Mesendoderm (in vitro differentiated cells): ENCODE results near the gene CYYR1.

Experiments
- DNase-seq: peaks from one replicate; pipeline ENCODE4 v3.0.0; 2013
- H2AK5ac ChIP-seq: 2 replicates; pipeline ENCODE4 v1.6.1; 2013; ENCODE audit warnings: low read length, inconsistent platforms
- H2BK120ac ChIP-seq: 2 replicates; pipeline ENCODE4 v1.6.1; 2013; ENCODE audit warnings: low read depth, mild to moderate bottlenecking, low read length, moderate library complexity, mixed read lengths
- H2BK15ac ChIP-seq: replicated peaks from 2 replicates; pipeline ENCODE4 v1.6.1; 2013; ENCODE audit warnings: low read depth, mild to moderate bottlenecking, moderate library complexity
- H2BK5ac ChIP-seq: 2 replicates; pipeline ENCODE4 v1.6.1; 2013; ENCODE audit warnings: low read length, inconsistent platforms
- H3K18ac ChIP-seq: 2 replicates; pipeline ENCODE4 v1.6.1; 2013; ENCODE audit warnings: mild to moderate bottlenecking, low read length, mixed read lengths
- H3K23ac ChIP-seq: one replicate; pipeline ENCODE4 v1.6.1; 2013; ENCODE audit warnings: low read length
- H3K27ac ChIP-seq: 2 replicates; pipeline ENCODE4 v1.5.1; 2013; ENCODE audit warnings: low read depth, mild to moderate bottlenecking, inconsistent platforms, low read length, moderate library complexity
- H3K27me3 ChIP-seq: 2 replicates; pipeline ENCODE4 v1.6.1; 2013; ENCODE audit warnings: low read length, control low read depth, mild to moderate bottlenecking, inconsistent platforms; ENCODE audit not compliant: insufficient read depth, poor library complexity
- H3K36me3 ChIP-seq: 2 replicates; pipeline ENCODE4 v1.6.1; 2013; ENCODE audit warnings: low read length, inconsistent platforms; ENCODE audit not compliant: control insufficient read depth, insufficient read depth
- H3K4ac ChIP-seq: one replicate; pipeline ENCODE4 v1.6.1; 2013; ENCODE audit warnings: low read depth, mild to moderate bottlenecking, low read length, moderate library complexity
- H3K4me1 ChIP-seq: 2 replicates; pipeline ENCODE4 v1.6.1; 2013; ENCODE audit warnings: low read depth, low read length, inconsistent platforms; ENCODE audit not compliant: control insufficient read depth
- H3K4me2 ChIP-seq: 2 replicates; pipeline ENCODE4 v1.6.1; 2013; ENCODE audit warnings: low read length
- H3K4me3 ChIP-seq: 2 replicates; pipeline ENCODE4 v1.5.1; 2013; ENCODE audit warnings: mild to moderate bottlenecking, low read length
- H3K56ac ChIP-seq: one replicate; pipeline ENCODE4 v1.6.1; 2013; ENCODE audit warnings: low read length
- H3K79me1 ChIP-seq: 2 replicates; pipeline ENCODE4 v1.6.1; 2013; ENCODE audit warnings: low read length, inconsistent platforms
- H3K79me2 ChIP-seq: 2 replicates; pipeline ENCODE4 v1.6.1; 2013; ENCODE audit warnings: mild to moderate bottlenecking, low read length; ENCODE audit not compliant: control insufficient read depth, insufficient read depth
- H3K9ac ChIP-seq: 2 replicates; pipeline ENCODE4 v1.6.1; 2013; ENCODE audit warnings: low read length, inconsistent platforms
- H4K5ac ChIP-seq: one replicate; pipeline ENCODE4 v1.6.1; 2013; ENCODE audit warnings: low read length
- H4K8ac ChIP-seq: one replicate; pipeline ENCODE4 v1.6.1; 2013; ENCODE audit warnings: low read depth, mild to moderate bottlenecking, control low read depth, low read length, moderate library complexity
- WGBS: extraction: QIAGEN DNeasy Blood & Tissue Kit; methylation state at CpG from one replicate; pipeline ENCODE4 v1.1.7; 2013; ENCODE audit warnings: low lambda C conversion rate, missing lambda C conversion rate; ENCODE audit not compliant: insufficient coverage; ENCODE audit errors: extremely low coverage; 5-methylcytosine and 5-hydroxymethylcytosine counted together

The CYYR1 gene

GRCh38 chr21:26489781-26490180 lies 83.3 kb downstream of the CYYR1 start:
- no peaks in the 10 kb centered on the region for H3K4me1 ChIP-seq
- WGBS: no CpG with 5 or more reads among the region's 6 CpGs
- H3K27ac ChIP-seq: no peak overlapping the region

GRCh38 chr21:26487981-26488480 lies 85.1 kb downstream of the CYYR1 start:
- no CpG with 5 or more reads among the region's 4 CpGs for WGBS
- H2BK5ac ChIP-seq: no peak overlapping the region
- H3K4me2 ChIP-seq: no peak overlapping the region
- H3K9ac ChIP-seq: no peak overlapping the region
- no peaks in the 10 kb centered on the region for H3K4me1 ChIP-seq
- H3K27ac ChIP-seq: no peak overlapping the region
- no peak overlapping the region for H3K23ac ChIP-seq
- H3K79me2 ChIP-seq: no peaks in the 10 kb centered on the region
- no peak for DNase-seq
- H2BK15ac ChIP-seq: no peak overlapping the region
- H4K5ac ChIP-seq: no peak overlapping the region
- H3K27me3 ChIP-seq: no peaks in the 10 kb centered on the region
- no peaks in the 10 kb centered on the region for H3K79me1 ChIP-seq
- no peak overlapping the region for H4K8ac ChIP-seq
- no peak overlapping the region for H2AK5ac ChIP-seq
- H3K56ac ChIP-seq: no peak overlapping the region
- H3K4ac ChIP-seq: no peak overlapping the region
- no peak overlapping the region for H3K18ac ChIP-seq
- no peak overlapping the region for H2BK120ac ChIP-seq
- no peak overlapping the region for H3K4me3 ChIP-seq
- H3K36me3 ChIP-seq: no peaks in the 10 kb centered on the region

More at GRCh38 chr21:26489781-26490180, 83.3 kb downstream of the CYYR1 start:
- H3K4ac ChIP-seq: no peak overlapping the region
- no peak overlapping the region for H3K4me2 ChIP-seq
- H3K56ac ChIP-seq: no peak overlapping the region
- no peaks in the 10 kb centered on the region for H3K79me1 ChIP-seq
- no peak overlapping the region for H3K18ac ChIP-seq
- H3K79me2 ChIP-seq: no peaks in the 10 kb centered on the region
- peak; percentile 21 for DNase-seq
- H4K5ac ChIP-seq: no peak overlapping the region
- no peak overlapping the region for H4K8ac ChIP-seq
- no peak overlapping the region for H2BK15ac ChIP-seq
- no peak overlapping the region for H3K9ac ChIP-seq
- no peaks in the 10 kb centered on the region for H3K36me3 ChIP-seq
- no peaks in the 10 kb centered on the region for H3K27me3 ChIP-seq
- H2BK5ac ChIP-seq: no peak overlapping the region
- no peak overlapping the region for H3K23ac ChIP-seq
- H2AK5ac ChIP-seq: no peak overlapping the region
- H2BK120ac ChIP-seq: no peak overlapping the region
- no peak overlapping the region for H3K4me3 ChIP-seq

- whole genome bisulfite sequencing: no CpG with 5 or more reads among the region's 2 CpGs
- no peak overlapping the region for H3K56ac ChIP-seq
Measured at GRCh38 chr21:26473471-26473870, 99.6 kb downstream of the CYYR1 start.

GRCh38 chr21:26471099-26471471 lies 102.0 kb downstream of the CYYR1 start:
- no CpG with 5 or more reads among the region's 5 CpGs for WGBS
- no peak overlapping the region for H4K8ac ChIP-seq

More at GRCh38 chr21:26473471-26473870, 99.6 kb downstream of the CYYR1 start:
- Histone ChIP-seq H3K4me3 (no peak overlapping the region), H3K18ac (no peak overlapping the region), H3K23ac (no peak overlapping the region), H3K4me1 (no peaks in the 10 kb centered on the region), H3K4ac (no peak overlapping the region), H3K9ac (no peak overlapping the region), H2AK5ac (no peak overlapping the region), H2BK15ac (no peak overlapping the region), H2BK5ac (no peak overlapping the region), H3K27me3 (no peaks in the 10 kb centered on the region), H4K5ac (no peak overlapping the region), H3K79me1 (no peaks in the 10 kb centered on the region), H4K8ac (no peak overlapping the region), H3K27ac (no peak overlapping the region), H2BK120ac (no peak overlapping the region), H3K4me2 (no peak overlapping the region), H3K79me2 (no peaks in the 10 kb centered on the region), H3K36me3 (no peaks in the 10 kb centered on the region)
- no peak for DNase-seq

GRCh38 chr21:26470351-26471098 lies 102.6 kb downstream of the CYYR1 start:
- no peak overlapping the region for H2AK5ac ChIP-seq
- no CpG with 5 or more reads among the region's 8 CpGs for WGBS
- H3K4ac ChIP-seq: no peak overlapping the region
- no peak overlapping the region for H3K23ac ChIP-seq
- H3K4me2 ChIP-seq: no peak overlapping the region
- no peaks in the 10 kb centered on the region for H3K27me3 ChIP-seq
- no peak overlapping the region for H3K4me3 ChIP-seq
- H2BK120ac ChIP-seq: no peak overlapping the region
- H2BK5ac ChIP-seq: no peak overlapping the region
- H3K79me1 ChIP-seq: no peaks in the 10 kb centered on the region
- H4K8ac ChIP-seq: no peak overlapping the region
- H3K9ac ChIP-seq: no peak overlapping the region
- DNase-seq: no peak
- H2BK15ac ChIP-seq: no peak overlapping the region
- no peaks in the 10 kb centered on the region for H3K79me2 ChIP-seq
- H3K18ac ChIP-seq: no peak overlapping the region
- no peaks in the 10 kb centered on the region for H3K4me1 ChIP-seq
- H3K36me3 ChIP-seq: no peaks in the 10 kb centered on the region
- H4K5ac ChIP-seq: no peak overlapping the region
- H3K56ac ChIP-seq: no peak overlapping the region
- no peak overlapping the region for H3K27ac ChIP-seq

More at GRCh38 chr21:26471099-26471471, 102.0 kb downstream of the CYYR1 start:
- Histone ChIP-seq H3K4me3 (no peak overlapping the region), H2BK15ac (no peak overlapping the region), H2BK120ac (no peak overlapping the region), H3K79me2 (no peaks in the 10 kb centered on the region), H3K36me3 (no peaks in the 10 kb centered on the region), H3K23ac (no peak overlapping the region), H3K4me2 (no peak overlapping the region), H3K4me1 (no peaks in the 10 kb centered on the region), H2AK5ac (no peak overlapping the region), H3K27ac (no peak overlapping the region), H4K5ac (no peak overlapping the region), H3K18ac (no peak overlapping the region), H3K9ac (no peak overlapping the region), H3K4ac (no peak overlapping the region), H3K79me1 (no peaks in the 10 kb centered on the region), H3K56ac (no peak overlapping the region), H2BK5ac (no peak overlapping the region), H3K27me3 (no peaks in the 10 kb centered on the region)
- DNase-seq: no peak

- Histone ChIP-seq H3K56ac (no peak overlapping the region), H4K5ac (no peak overlapping the region), H2AK5ac (no peak overlapping the region), H4K8ac (no peak overlapping the region), H3K9ac (no peak overlapping the region), H3K27ac (no peak overlapping the region), H3K4me3 (no peak overlapping the region), H3K18ac (no peak overlapping the region), H3K27me3 (no peaks in the 10 kb centered on the region), H2BK5ac (no peak overlapping the region), H2BK120ac (no peak overlapping the region), H3K36me3 (no peaks in the 10 kb centered on the region), H3K79me1 (no peaks in the 10 kb centered on the region), H3K4ac (no peak overlapping the region), H2BK15ac (no peak overlapping the region), H3K23ac (no peak overlapping the region), H3K4me1 (no peaks in the 10 kb centered on the region), H3K4me2 (no peak overlapping the region), H3K79me2 (no peaks in the 10 kb centered on the region)
- no peak for DNase-seq
- WGBS: no CpG with 5 or more reads among the region's 1 CpG
Measured at GRCh38 chr21:26469789-26470188, 103.3 kb downstream of the CYYR1 start.
